PFSK-1 (cell line): ENCODE measurements around the gene GSTA4.

Experiments used
- FOXP2 ChIP-seq: optimal IDR thresholded peaks from 2 replicates; pipeline ENCODE3; 2011; ENCODE audit warnings: borderline replicate concordance, control low read depth, inconsistent platforms; ENCODE audit not compliant: insufficient read depth; ENCODE audit errors: extremely low read length, extremely low read depth
- POLR2AphosphoS5 ChIP-seq: IDR thresholded peaks from 2 replicates; pipeline ENCODE4 v1.6.1; 2012; ENCODE audit warnings: low read depth, mild to moderate bottlenecking, control low read depth, low read length, moderate library complexity
- REST ChIP-seq, 2 experiments: IDR thresholded peaks; 2 replicates each; pipeline versions ENCODE4 v1.6.1 to v1.8.0; 2011 to 2012; ENCODE audit warnings: low read depth in 2 of 2, low read length in 2 of 2, control low read depth in 1 of 2, inconsistent platforms in 1 of 2, mild to moderate bottlenecking in 1 of 2, moderate library complexity in 1 of 2; ENCODE audit not compliant: insufficient read depth in 1 of 2
- SIN3A ChIP-seq: IDR thresholded peaks from 2 replicates; pipeline ENCODE4 v1.6.1; 2012; ENCODE audit warnings: mild to moderate bottlenecking, low read length, moderate library complexity, borderline replicate concordance; ENCODE audit not compliant: insufficient read depth
- TAF1 ChIP-seq: IDR thresholded peaks from 2 replicates; pipeline ENCODE4 v1.6.1; 2012; ENCODE audit warnings: low read length, control low read depth, borderline replicate concordance; ENCODE audit not compliant: insufficient read depth

GSTA4 gene

GRCh38 chr6:52975580-52975979 lies 19.5 kb downstream of the GSTA4 start:
- TF ChIP-seq POLR2AphosphoS5 (no peak), REST (IDR thresholded peaks at IDR 0.05; ENCODE audit: insufficient read depth in 1 of 2, low read depth in 2 of 2, low read length in 2 of 2) (no peak), TAF1 (no peak), SIN3A (no peak), FOXP2 (no peak)

- no peak for TF ChIP-seq FOXP2
- TF ChIP-seq SIN3A = no peak
- TF ChIP-seq TAF1 = no peak
- no peak for TF ChIP-seq REST (IDR thresholded peaks at IDR 0.05; ENCODE audit: insufficient read depth in 1 of 2, low read depth in 2 of 2, low read length in 2 of 2)
- no peak for TF ChIP-seq POLR2AphosphoS5
These were observed 22.1 kb downstream of the GSTA4 start for GRCh38 chr6:52972989-52973388.

- TF ChIP-seq TAF1 (no peak), POLR2AphosphoS5 (no peak), FOXP2 (no peak), REST (IDR thresholded peaks at IDR 0.05; ENCODE audit: insufficient read depth in 1 of 2, low read depth in 2 of 2, low read length in 2 of 2) (no peak), SIN3A (no peak)
These were observed 25.7 kb downstream of the GSTA4 start for GRCh38 chr6:52969359-52969758.

- TF ChIP-seq SIN3A = no peak
- TF ChIP-seq REST (IDR thresholded peaks at IDR 0.05; ENCODE audit: insufficient read depth in 1 of 2, low read depth in 2 of 2, low read length in 2 of 2) = no peak
- no peak for TF ChIP-seq POLR2AphosphoS5
These were observed 29.0 kb downstream of the GSTA4 start for GRCh38 chr6:52966101-52966500.

- TF ChIP-seq SIN3A (no peak), POLR2AphosphoS5 (no peak), FOXP2 (no peak)
These were observed 29.7 kb downstream of the GSTA4 start for GRCh38 chr6:52965380-52965779.

- TF ChIP-seq REST (IDR thresholded peaks at IDR 0.05; ENCODE audit: insufficient read depth in 1 of 2, low read depth in 2 of 2, low read length in 2 of 2) (no peak), TAF1 (no peak), POLR2AphosphoS5 (no peak), SIN3A (no peak), FOXP2 (no peak)
These were observed 30.8 kb downstream of the GSTA4 start for GRCh38 chr6:52964318-52964717.
